ENCODE data around the gene MLH3. TPM values are rescaled to one million over a fixed set of nuclear protein-coding genes. Genes with fewer than 3 reads are reported as not detected.

MLH3 gene
- total RNA-seq, 1 experiment from 2014 or later = 13.2 TPM

DNA sequence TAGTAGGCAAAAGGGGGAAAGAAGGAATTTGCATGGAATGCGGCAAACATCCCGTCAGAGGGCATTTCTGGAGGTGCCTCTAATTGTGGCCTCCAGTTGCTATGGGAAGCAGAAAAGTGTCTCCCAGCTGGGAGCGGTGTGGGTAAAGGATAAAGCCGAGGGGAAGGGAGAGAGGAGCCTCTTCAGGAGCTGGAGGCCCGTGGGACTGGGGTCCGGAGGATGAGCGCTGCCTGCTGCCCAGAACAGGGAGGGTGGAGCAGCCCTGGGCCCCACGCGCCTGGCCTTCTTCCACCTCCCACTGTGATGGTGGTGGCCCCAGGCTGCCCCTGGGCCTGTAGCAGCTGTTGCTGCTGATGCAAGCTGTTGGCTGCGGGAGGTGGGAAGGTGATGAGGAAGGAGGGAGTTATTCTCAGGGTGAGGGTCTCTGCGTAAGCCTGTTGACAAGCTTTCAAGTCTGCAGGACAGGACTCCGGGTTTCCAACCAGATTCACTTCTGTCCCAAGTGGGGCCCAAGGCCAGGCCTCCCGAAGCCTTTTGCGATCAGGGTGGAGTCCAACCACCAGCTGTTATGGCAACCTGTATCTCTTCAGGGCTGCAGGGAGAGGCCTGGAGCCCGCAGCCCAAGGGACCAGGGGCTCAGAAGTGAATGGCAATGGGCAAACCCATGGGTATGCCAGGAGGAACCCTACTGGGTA, 76.8 kb downstream of the MLH3 start:
- H3F3A ChIP-seq (ENCODE audit: low read length, unreplicated experiment) = no peaks in the 10 kb centered on the region
- DNase-seq (no peak), ATAC-seq (no peak)
- ChIA-PET POLR2A (ENCODE audit: unreplicated experiment) (no interaction called here), CTCF (no interaction called here)
- no TSS peak for BruUV-seq (replicated peaks)
- intact Hi-C loops (cut with micrococcal nuclease) = no loop called here
- H3K9ac ChIP-seq (ENCODE audit: low read length) = no peak overlapping the region
- H3K79me2 ChIP-seq (ENCODE audit: low read length) = no peaks in the 10 kb centered on the region
- no peaks in the 10 kb centered on the region for H3K9me3 ChIP-seq (ENCODE audit: low read length)
- H3K9me2 ChIP-seq (replicated peaks; ENCODE audit: low read length) = no peaks in the 10 kb centered on the region
- no peak overlapping the region for H3K4me3 ChIP-seq (ENCODE audit: low read length)
- no peak overlapping the region for H3K27ac ChIP-seq (ENCODE audit: low read length)
- peaks cover 20% of the 10 kb centered on the region for H3K4me1 ChIP-seq (ENCODE audit: insufficient read depth, low read length)
- no peaks in the 10 kb centered on the region for H3K36me3 ChIP-seq (ENCODE audit: low read depth, low read length)
- TF ChIP-seq EZH2phosphoT487 (IDR thresholded peaks at IDR 0.05; ENCODE audit: borderline replicate concordance, low read length) = no peak
- no peak for TF ChIP-seq EZH2 (IDR thresholded peaks at IDR 0.05; ENCODE audit: low read length, unreplicated experiment)
- TF ChIP-seq, protein P1, sequence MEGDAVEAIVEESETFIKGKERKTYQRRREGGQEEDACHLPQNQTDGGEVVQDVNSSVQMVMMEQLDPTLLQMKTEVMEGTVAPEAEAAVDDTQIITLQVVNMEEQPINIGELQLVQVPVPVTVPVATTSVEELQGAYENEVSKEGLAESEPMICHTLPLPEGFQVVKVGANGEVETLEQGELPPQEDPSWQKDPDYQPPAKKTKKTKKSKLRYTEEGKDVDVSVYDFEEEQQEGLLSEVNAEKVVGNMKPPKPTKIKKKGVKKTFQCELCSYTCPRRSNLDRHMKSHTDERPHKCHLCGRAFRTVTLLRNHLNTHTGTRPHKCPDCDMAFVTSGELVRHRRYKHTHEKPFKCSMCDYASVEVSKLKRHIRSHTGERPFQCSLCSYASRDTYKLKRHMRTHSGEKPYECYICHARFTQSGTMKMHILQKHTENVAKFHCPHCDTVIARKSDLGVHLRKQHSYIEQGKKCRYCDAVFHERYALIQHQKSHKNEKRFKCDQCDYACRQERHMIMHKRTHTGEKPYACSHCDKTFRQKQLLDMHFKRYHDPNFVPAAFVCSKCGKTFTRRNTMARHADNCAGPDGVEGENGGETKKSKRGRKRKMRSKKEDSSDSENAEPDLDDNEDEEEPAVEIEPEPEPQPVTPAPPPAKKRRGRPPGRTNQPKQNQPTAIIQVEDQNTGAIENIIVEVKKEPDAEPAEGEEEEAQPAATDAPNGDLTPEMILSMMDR (conservative IDR thresholded peaks at IDR 0.05; ENCODE audit: low read depth, low read length) = no peak
- H3K27me3 ChIP-seq (ENCODE audit: low read length) = no peaks in the 10 kb centered on the region
- H4K20me1 ChIP-seq (ENCODE audit: low read length) = no peaks in the 10 kb centered on the region
- H3K4me2 ChIP-seq (ENCODE audit: low read length) = no peak overlapping the region
- no peak overlapping the region for H2AFZ ChIP-seq (ENCODE audit: low read length)

DNA sequence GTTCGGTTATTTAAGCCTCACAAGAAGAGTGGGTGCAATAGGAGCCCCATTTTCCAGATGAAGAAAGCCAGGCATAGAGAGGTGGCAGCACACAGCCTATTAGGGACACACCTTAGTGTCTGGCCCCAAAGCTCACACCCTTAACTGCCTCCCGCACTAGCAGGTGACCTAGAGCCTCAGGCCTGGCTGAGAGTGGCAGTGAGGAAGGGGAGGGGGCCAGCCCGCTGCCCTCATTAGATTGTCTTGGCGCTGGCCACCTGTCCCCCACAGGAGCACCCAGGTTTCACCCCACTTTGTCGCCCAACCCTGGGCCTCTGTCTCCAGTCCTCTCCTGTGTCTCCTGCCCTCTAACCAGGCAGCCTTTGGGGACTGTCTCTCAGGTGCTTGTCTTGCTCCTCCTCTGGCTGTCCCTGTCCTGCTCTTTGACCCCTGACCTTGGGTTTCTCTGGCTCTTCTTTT, 77.3 kb downstream of the MLH3 start:
- CTCF ChIA-PET = no interaction called here

More for the DNA sequence above, 77.3 kb downstream of the MLH3 start:
- TF ChIP-seq EZH2 (IDR thresholded peaks at IDR 0.05; ENCODE audit: low read length, unreplicated experiment) (no peak), EZH2phosphoT487 (IDR thresholded peaks at IDR 0.05; ENCODE audit: borderline replicate concordance, low read length) (no peak)
- TF ChIP-seq, protein P1 (conservative IDR thresholded peaks at IDR 0.05; ENCODE audit: low read depth, low read length) = no peak
- DNase-seq = no peak
- H4K20me1 ChIP-seq (ENCODE audit: low read length) = no peaks in the 10 kb centered on the region
- H3K27ac ChIP-seq (ENCODE audit: low read length) = no peak overlapping the region
- no peak overlapping the region for H3K9ac ChIP-seq (ENCODE audit: low read length)
- H3K9me2 ChIP-seq (replicated peaks; ENCODE audit: low read length) = no peaks in the 10 kb centered on the region
- no peaks in the 10 kb centered on the region for H3K79me2 ChIP-seq (ENCODE audit: low read length)
- peaks cover 15% of the 10 kb centered on the region for H3K4me1 ChIP-seq (ENCODE audit: insufficient read depth, low read length)
- no peaks in the 10 kb centered on the region for H3K9me3 ChIP-seq (ENCODE audit: low read length)
- H3K36me3 ChIP-seq (ENCODE audit: low read depth, low read length) = no peaks in the 10 kb centered on the region
- BruUV-seq (replicated peaks) = no TSS peak
- intact Hi-C loops (cut with micrococcal nuclease) = no loop called here
- H3F3A ChIP-seq (ENCODE audit: low read length, unreplicated experiment) = no peaks in the 10 kb centered on the region
- no peak overlapping the region for H3K4me2 ChIP-seq (ENCODE audit: low read length)
- no peak overlapping the region for H2AFZ ChIP-seq (ENCODE audit: low read length)
- no peaks in the 10 kb centered on the region for H3K27me3 ChIP-seq (ENCODE audit: low read length)
- POLR2A ChIA-PET (ENCODE audit: unreplicated experiment) = no interaction called here
- H3K4me3 ChIP-seq (ENCODE audit: low read length) = no peak overlapping the region
- ATAC-seq = no peak
